PC-3 (cell line): ENCODE data around the gene FAM72A. TPM values are rescaled to one million over a fixed set of nuclear protein-coding genes. Genes with fewer than 3 reads are reported as not detected.
"Not testable (repeated sequence)": the region's sequence is repeated elsewhere in the genome, so short reads cannot be mapped to it uniquely, and the experiment has no call there.

Source experiments
- ATAC-seq: fragments of 200-7000 bp; cut with Tn5 transposase; 2 replicates; pipeline ENCODE4 v1.9.1; 2020; ENCODE audit warnings: mild to moderate bottlenecking, moderate library complexity
- BruUV-seq: library from RNA; stranded (reverse); fragments of 400-500 nt; replicated peaks from 2 replicates; lab custom pipeline; 2021; lab: Mats Ljungman, UMichigan
- CTCF ChIA-PET: fragments of 300-600 bp; sonication (Branson Sonifier 250); formaldehyde crosslinking; loops from one replicate; lab custom pipeline; 2022; ENCODE audit warnings: antibody characterized with exemption; lab: Charles Lee
- POLR2A ChIA-PET: fragments of 300-600 bp; sonication (Branson Sonifier 250); formaldehyde crosslinking; loops from one replicate; lab custom pipeline; 2022; ENCODE audit warnings: antibody characterized with exemption; ENCODE audit not compliant: unreplicated experiment; lab: Charles Lee
- DNase-seq: peaks from one replicate; pipeline ENCODE4 v3.0.0-alpha.2; 2015
- H2AFZ ChIP-seq: fragments of 300-600 bp; sonication (generic); 2 replicates; pipeline ENCODE4 v1.6.0; 2016; ENCODE audit warnings: antibody characterized with exemption, low read length
- H3F3A ChIP-seq: fragments of 300-600 bp; sonication (generic); one replicate; pipeline ENCODE4 v1.6.0; 2017; ENCODE audit warnings: antibody characterized with exemption, low read length, control low read depth, mild to moderate bottlenecking; ENCODE audit not compliant: unreplicated experiment
- H3K27ac ChIP-seq: fragments of 300-600 bp; sonication (generic); 2 replicates; pipeline ENCODE4 v1.5.1; 2016; ENCODE audit warnings: mild to moderate bottlenecking, low read length
- H3K27me3 ChIP-seq: fragments of 300-600 bp; sonication (generic); 2 replicates; pipeline ENCODE4 v1.6.1; 2016; ENCODE audit warnings: low read length, mixed read lengths
- H3K36me3 ChIP-seq: fragments of 300-600 bp; sonication (generic); 2 replicates; pipeline ENCODE4 v1.6.1; 2016; ENCODE audit warnings: low read depth, mixed run types, low read length, mixed read lengths
- H3K4me1 ChIP-seq: fragments of 300-600 bp; sonication (generic); 2 replicates; pipeline ENCODE4 v1.5.1; 2016; ENCODE audit warnings: low read length; ENCODE audit not compliant: insufficient read depth
- H3K4me2 ChIP-seq: fragments of 300-600 bp; sonication (generic); 2 replicates; pipeline ENCODE4 v1.6.0; 2016; ENCODE audit warnings: low read length
- H3K4me3 ChIP-seq: fragments of 300-600 bp; sonication (generic); 2 replicates; pipeline ENCODE4 v1.5.1; 2016; ENCODE audit warnings: mild to moderate bottlenecking, low read length, mixed read lengths
- H3K79me2 ChIP-seq: fragments of 300-600 bp; sonication (generic); 2 replicates; pipeline ENCODE4 v1.6.1; 2017; ENCODE audit warnings: low read length, mixed read lengths
- H3K9ac ChIP-seq: fragments of 300-600 bp; sonication (generic); 2 replicates; pipeline ENCODE4 v1.6.0; 2016; ENCODE audit warnings: mild to moderate bottlenecking, low read length
- H3K9me2 ChIP-seq: fragments of 300-600 bp; sonication (generic); replicated peaks from 2 replicates; pipeline ENCODE4 v1.6.1; 2016; ENCODE audit warnings: mixed run types, low read length, mixed read lengths
- H3K9me3 ChIP-seq: fragments of 300-600 bp; sonication (generic); 2 replicates; pipeline ENCODE4 v1.6.1; 2016; ENCODE audit warnings: low read length, mixed read lengths
- H4K20me1 ChIP-seq: fragments of 300-600 bp; sonication (generic); 2 replicates; pipeline ENCODE4 v1.6.1; 2016; ENCODE audit warnings: low read length, mixed read lengths
- intact Hi-C: fragments of 100-400 bp; cut with micrococcal nuclease; formaldehyde crosslinking; loops from 2 replicates; pipeline ENCODE4 v1.9.0; 2023
- total RNA-seq: library from RNA; depleted of rRNA; stranded (reverse); fragments of >200 nt; gene quantifications from 2 replicates; pipeline ENCODE4 v1.2.3, GENCODE V29; 2014

Gene FAM72A
- total RNA-seq, 1 experiment from 2014 or later = 20.2 TPM

DNA sequence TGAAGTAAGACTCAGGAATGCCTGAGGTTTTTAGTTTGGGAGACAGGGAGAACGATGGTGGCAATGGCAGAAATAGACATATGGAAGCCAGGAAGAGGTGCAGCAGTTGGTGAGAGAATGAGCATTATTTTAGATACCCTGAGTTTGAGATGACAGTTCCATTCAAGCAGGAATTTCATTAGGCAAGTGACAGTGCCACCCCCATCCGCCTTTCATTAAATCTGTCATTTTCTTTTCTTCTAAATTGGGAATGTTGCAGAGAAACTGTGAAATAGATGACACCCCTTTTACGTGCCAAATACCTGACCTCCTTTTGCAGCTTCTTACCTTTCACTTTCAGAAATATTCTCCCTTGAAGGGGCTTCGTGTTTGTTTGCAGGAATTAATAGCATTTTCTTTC lies 22.7 kb upstream of the FAM72A start:
- ATAC-seq, DNase-seq, H3K4me1 ChIP-seq, H3K27me3 ChIP-seq, H3K4me3 ChIP-seq, H3K9me2 ChIP-seq, H3K36me3 ChIP-seq, H3K27ac ChIP-seq, BruUV-seq, H3K4me2 ChIP-seq, H3K9me3 ChIP-seq, POLR2A ChIA-PET, H3K79me2 ChIP-seq, CTCF ChIA-PET, intact Hi-C loops, H3K9ac ChIP-seq, H4K20me1 ChIP-seq, H2AFZ ChIP-seq, H3F3A ChIP-seq: not testable (repeated sequence)

DNA sequence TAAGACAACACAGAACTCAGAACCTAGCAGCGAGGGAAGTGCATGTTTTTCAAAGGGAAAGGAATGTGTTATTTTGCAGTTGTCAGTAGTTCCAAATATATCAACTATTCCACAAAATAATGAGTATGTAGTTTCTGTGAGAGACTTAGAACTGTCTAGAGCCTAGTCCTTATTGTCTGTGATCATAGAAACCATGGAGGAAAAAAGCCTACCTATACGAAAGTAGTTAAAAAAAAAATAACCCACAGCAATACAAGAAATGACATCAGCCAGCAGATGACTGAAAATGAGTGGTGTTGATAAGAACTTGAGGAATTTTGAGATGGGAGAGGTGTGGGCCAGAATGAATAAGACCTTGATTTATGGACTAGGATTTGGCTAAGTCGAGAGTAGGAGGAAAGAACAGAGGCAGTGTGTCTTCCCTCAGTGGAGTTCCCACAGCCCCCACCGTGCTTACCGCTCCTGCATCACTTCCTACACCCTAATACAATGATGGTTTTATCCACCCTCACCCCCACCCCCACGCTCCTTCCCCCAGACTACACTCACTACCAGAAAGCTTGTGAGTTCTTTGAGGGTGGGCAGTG lies 21.6 kb upstream of the FAM72A start:
- H3K36me3 ChIP-seq, H3K4me3 ChIP-seq, H4K20me1 ChIP-seq, ATAC-seq, POLR2A ChIA-PET, CTCF ChIA-PET, H3K79me2 ChIP-seq, H3K27ac ChIP-seq, H2AFZ ChIP-seq, BruUV-seq, H3K4me1 ChIP-seq, H3F3A ChIP-seq, H3K9me3 ChIP-seq, intact Hi-C loops, H3K27me3 ChIP-seq, H3K9me2 ChIP-seq, H3K4me2 ChIP-seq, H3K9ac ChIP-seq: not testable (repeated sequence)
- peak; percentile 0 for DNase-seq

DNA sequence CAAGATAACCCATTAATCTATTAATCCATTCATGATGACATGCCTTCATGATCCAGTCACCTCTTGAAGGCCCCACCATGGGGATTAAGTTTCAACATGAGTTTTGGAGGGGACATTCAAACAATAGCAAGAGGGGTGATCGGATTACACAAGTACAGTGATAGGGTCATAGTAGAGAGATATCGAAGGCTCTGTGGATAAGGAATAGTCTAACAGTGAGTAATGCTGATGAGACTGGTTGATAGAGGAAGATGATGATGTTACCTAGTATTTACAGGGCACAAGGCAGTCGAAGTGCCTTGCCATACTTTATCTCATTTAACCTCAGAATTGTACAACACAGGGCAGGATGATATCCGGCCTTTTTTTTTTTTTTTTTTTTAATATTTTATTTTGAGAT lies 18.9 kb upstream of the FAM72A start:
- H3K9me3 ChIP-seq, intact Hi-C loops, H3K4me1 ChIP-seq, H3K9ac ChIP-seq, DNase-seq, H3K27ac ChIP-seq, CTCF ChIA-PET, BruUV-seq, H2AFZ ChIP-seq, H3K9me2 ChIP-seq, H3F3A ChIP-seq, H4K20me1 ChIP-seq, ATAC-seq, POLR2A ChIA-PET, H3K4me3 ChIP-seq, H3K27me3 ChIP-seq, H3K36me3 ChIP-seq, H3K79me2 ChIP-seq, H3K4me2 ChIP-seq: not testable (repeated sequence)

DNA sequence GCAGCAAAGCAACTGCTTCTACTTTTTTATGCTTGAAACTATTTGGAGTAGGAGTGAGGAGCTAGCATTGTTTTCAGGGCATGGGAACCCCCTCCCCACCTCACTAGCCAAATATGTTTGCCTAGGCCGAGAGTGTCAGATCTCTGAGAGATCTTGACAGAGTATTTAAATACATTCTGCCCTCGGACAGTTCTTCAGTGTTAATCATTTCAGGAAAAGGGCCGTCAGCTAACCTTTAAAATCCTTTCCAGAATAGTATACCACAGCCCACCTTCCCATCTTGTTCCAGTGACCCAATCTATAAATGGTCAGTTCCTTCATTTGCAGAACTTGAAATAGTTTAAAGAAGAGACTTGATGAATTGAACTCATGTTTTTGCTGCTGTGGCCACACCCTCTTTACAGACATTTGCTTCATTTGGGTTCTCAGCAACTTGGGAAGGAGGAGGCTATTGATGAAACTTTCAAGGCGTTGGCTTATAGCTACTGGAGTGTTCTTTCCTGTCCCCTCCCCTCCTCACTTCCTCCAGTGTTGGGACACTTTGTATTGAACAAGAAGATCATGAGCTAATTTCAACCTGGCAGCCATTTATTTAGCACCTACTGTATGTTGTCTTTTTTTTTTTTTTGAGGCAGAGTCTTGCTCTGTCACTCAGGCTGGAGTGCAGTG lies 17.8 kb upstream of the FAM72A start:
- ATAC-seq, H3K4me1 ChIP-seq, intact Hi-C loops, H3K36me3 ChIP-seq, H3K27ac ChIP-seq, H3K9me2 ChIP-seq, H2AFZ ChIP-seq, H3K4me2 ChIP-seq, POLR2A ChIA-PET, H4K20me1 ChIP-seq, H3K9me3 ChIP-seq, BruUV-seq, H3F3A ChIP-seq, H3K27me3 ChIP-seq, H3K4me3 ChIP-seq, CTCF ChIA-PET, H3K79me2 ChIP-seq, H3K9ac ChIP-seq: not testable (repeated sequence)
- DNase-seq = peak; percentile 0

DNA sequence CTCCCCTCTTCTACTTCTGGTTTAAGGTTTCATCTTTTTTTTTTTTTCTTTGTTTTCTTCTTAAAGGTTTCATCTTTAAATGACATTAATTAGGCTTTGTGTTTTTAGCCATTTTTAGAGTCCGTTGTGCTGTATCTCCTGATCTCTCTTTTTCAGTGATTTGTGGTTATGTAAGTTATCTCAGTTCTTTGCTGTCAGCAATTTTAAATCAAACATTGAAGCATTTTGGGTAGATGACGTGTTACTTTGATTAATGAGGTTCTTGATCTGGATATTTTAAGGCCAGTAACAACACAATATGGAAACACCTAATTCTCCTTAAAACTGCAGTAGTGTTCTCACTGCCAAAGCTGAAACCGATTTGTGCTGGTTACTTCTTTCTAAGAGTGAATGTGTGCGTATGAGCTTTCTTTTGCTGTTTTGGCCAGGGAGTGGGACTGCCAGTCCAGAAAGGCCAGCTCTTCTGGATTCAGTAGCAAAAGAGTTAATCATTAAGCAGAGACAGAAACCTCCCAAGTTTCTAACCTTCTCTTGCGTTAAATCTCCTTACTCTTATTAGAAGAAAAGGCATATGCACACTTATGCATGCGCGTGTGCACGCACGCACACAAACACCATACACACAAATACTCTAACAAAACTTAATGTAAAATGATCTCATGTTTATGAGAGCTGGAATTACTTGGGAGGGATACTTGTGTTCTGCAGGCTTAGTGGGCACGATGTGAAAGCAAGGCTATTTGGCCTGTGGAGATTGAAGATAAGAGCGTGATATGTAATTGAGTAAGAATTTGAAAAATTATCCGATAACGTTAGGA lies 17.1 kb upstream of the FAM72A start:
- H3K9me2 ChIP-seq, ATAC-seq, H3K4me2 ChIP-seq, POLR2A ChIA-PET, H3K36me3 ChIP-seq, H3K4me1 ChIP-seq, H3K9me3 ChIP-seq, H3K79me2 ChIP-seq, intact Hi-C loops, CTCF ChIA-PET, H3F3A ChIP-seq, H3K4me3 ChIP-seq, H4K20me1 ChIP-seq, DNase-seq, H3K27me3 ChIP-seq, H2AFZ ChIP-seq, H3K27ac ChIP-seq, BruUV-seq, H3K9ac ChIP-seq: not testable (repeated sequence)

DNA sequence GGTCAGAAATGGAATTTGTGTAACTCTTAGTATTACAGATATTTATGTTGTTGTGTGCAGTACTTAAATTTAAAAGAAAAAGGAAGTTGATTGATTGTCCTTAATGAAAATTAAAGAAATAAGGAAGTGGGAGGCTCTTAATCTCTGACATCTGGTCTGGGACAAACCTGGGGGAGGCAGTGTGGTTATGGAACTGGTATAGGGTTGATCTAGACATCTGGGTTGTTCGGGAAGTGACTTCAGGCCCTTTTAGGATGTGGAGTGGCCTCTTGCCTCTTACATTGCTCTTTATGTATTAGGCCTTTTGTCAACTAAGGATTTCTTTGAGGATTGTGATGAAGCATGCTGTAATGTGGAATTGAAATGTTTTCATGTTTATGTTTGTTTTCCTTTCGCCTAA lies 16.1 kb upstream of the FAM72A start:
- H2AFZ ChIP-seq, H4K20me1 ChIP-seq, DNase-seq, POLR2A ChIA-PET, ATAC-seq, H3K4me3 ChIP-seq, intact Hi-C loops, H3K9me2 ChIP-seq, H3K79me2 ChIP-seq, CTCF ChIA-PET, H3F3A ChIP-seq, H3K36me3 ChIP-seq, BruUV-seq, H3K27me3 ChIP-seq, H3K27ac ChIP-seq, H3K9me3 ChIP-seq, H3K4me2 ChIP-seq, H3K9ac ChIP-seq, H3K4me1 ChIP-seq: not testable (repeated sequence)
